MCF 10A (cell line): ENCODE results near the gene BTF3. TPM values are rescaled to one million over a fixed set of nuclear protein-coding genes. Genes with fewer than 3 reads are reported as not detected.

Experiments used
- BruUV-seq: library from RNA; stranded (reverse); fragments of 400-500 nt; replicated peaks from 2 replicates; lab custom pipeline; 2021; lab: Mats Ljungman, UMichigan
- CTCF ChIA-PET: fragments of 300-600 bp; sonication (Branson Sonifier 250); formaldehyde crosslinking; extraction: SDS; loops from one replicate; lab custom pipeline; 2021; ENCODE audit warnings: antibody characterized with exemption, inconsistent platforms; lab: Yijun Ruan, JAX
- POLR2A ChIA-PET: fragments of 300-600, 350-650 bp; sonication (Branson Sonifier 250); formaldehyde crosslinking; extraction: SDS; loops from one replicate; lab custom pipeline; 2020; ENCODE audit warnings: antibody characterized with exemption, inconsistent platforms; lab: Yijun Ruan, JAX
- DNase-seq: peaks from one replicate; pipeline ENCODE4 v3.0.0-alpha.2; 2018; ENCODE audit not compliant: unreplicated experiment
- H3K27ac Mint-ChIP-seq: one replicate; pipeline ENCODE4 v1.8.0; 2022; ENCODE audit warnings: mild to moderate bottlenecking, low read depth, mixed read lengths; ENCODE audit not compliant: unreplicated experiment
- H3K27me3 Mint-ChIP-seq: one replicate; pipeline ENCODE4 v1.8.0; 2022; ENCODE audit warnings: mixed read lengths; ENCODE audit not compliant: insufficient read depth, unreplicated experiment
- H3K36me3 Mint-ChIP-seq: one replicate; pipeline ENCODE4 v1.8.0; 2022; ENCODE audit warnings: mild to moderate bottlenecking, moderate library complexity, mixed read lengths; ENCODE audit not compliant: insufficient read depth, unreplicated experiment
- H3K4me1 Mint-ChIP-seq: one replicate; pipeline ENCODE4 v1.8.0; 2022; ENCODE audit warnings: mixed read lengths; ENCODE audit not compliant: insufficient read depth, unreplicated experiment
- H3K4me3 Mint-ChIP-seq: one replicate; pipeline ENCODE4 v1.8.0; 2022; ENCODE audit warnings: mild to moderate bottlenecking, moderate library complexity, mixed read lengths; ENCODE audit not compliant: unreplicated experiment
- H3K9me3 Mint-ChIP-seq: one replicate; pipeline ENCODE4 v1.8.0; 2022; ENCODE audit warnings: mixed read lengths; ENCODE audit not compliant: unreplicated experiment
- intact Hi-C: fragments of 100-400 bp; cut with micrococcal nuclease; formaldehyde crosslinking; loops from 2 replicates; pipeline ENCODE4 v1.14.1; 2022
- total RNA-seq: library from RNA; stranded (reverse); gene quantifications from 2 replicates; pipeline ENCODE4 v1.2.3, GENCODE V29; 2022
- TF ChIP-seq, protein P1 (sequence below): fragments of 200-600 bp; IDR thresholded peaks from one replicate; pipeline ENCODE4 v1.8.0; 2022; ENCODE audit warnings: antibody characterized with exemption, mild to moderate bottlenecking; ENCODE audit not compliant: unreplicated experiment

Gene BTF3
- total RNA-seq, 1 experiment from 2014 or later, result 946 TPM

DNA sequence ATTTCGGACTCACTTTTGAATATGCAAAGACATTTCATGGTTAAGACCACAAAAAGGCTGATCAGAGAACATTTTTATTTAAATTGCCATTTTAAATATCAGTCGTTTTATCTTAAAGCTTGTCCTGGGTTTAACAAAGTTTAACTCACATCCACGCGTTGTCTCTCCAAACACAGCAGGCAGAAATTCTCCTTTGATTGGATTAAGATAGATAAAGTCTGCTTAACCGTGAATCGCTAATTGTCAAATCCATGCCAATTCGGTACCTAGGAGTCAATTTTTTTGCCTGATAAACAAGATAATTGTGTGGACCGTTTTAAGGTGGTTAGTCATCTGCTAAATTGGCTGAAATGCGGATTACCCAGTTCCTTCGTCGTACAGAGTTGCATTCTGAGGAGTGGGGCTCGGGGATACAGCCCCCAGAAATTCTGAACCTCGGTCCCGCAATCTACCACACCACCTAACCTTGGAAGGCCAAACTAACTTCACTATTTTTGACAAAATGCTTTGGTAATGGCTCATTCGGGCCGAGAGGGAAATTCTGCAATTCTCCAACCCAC, 665 bp upstream of the BTF3 start:
- POLR2A ChIA-PET, result interaction anchor here (0.6 to 6.1 kb wide), 33 partner anchors 10 to 1264 kb away, joined by 3 to 84 read pairs (median 5); partner anchors contain the start of genes ANKRA2, FCHO2, FOXD1 and UTP15
- Mint-ChIP-seq H3K27me3 (no peaks in the 10 kb centered on the region), H3K9me3 (no peaks in the 10 kb centered on the region), H3K27ac (peak overlapping the region; percentile 98), H3K4me1 (peaks cover 15% of the 10 kb centered on the region), H3K4me3 (peak overlapping the region; percentile 94), H3K36me3 (peaks cover 52% of the 10 kb centered on the region)
- no peak for DNase-seq
- CTCF ChIA-PET, result interaction anchor here (0.6 to 1.5 kb wide), 12 partner anchors 10 to 413 kb away, joined by 3 to 9 read pairs (median 4); no protein-coding TSS in a partner anchor
- TF ChIP-seq, protein P1, sequence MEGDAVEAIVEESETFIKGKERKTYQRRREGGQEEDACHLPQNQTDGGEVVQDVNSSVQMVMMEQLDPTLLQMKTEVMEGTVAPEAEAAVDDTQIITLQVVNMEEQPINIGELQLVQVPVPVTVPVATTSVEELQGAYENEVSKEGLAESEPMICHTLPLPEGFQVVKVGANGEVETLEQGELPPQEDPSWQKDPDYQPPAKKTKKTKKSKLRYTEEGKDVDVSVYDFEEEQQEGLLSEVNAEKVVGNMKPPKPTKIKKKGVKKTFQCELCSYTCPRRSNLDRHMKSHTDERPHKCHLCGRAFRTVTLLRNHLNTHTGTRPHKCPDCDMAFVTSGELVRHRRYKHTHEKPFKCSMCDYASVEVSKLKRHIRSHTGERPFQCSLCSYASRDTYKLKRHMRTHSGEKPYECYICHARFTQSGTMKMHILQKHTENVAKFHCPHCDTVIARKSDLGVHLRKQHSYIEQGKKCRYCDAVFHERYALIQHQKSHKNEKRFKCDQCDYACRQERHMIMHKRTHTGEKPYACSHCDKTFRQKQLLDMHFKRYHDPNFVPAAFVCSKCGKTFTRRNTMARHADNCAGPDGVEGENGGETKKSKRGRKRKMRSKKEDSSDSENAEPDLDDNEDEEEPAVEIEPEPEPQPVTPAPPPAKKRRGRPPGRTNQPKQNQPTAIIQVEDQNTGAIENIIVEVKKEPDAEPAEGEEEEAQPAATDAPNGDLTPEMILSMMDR, result no peak
- intact Hi-C loops, result no loop called here
- TSS peak; percentile 83 for BruUV-seq

GRCh38 chr5:73499187-73499586, 945 bp downstream of the BTF3 start:
- ChIA-PET POLR2A (interaction anchor here (0.6 to 6.1 kb wide), 28 partner anchors 9 to 1363 kb away, joined by 3 to 84 read pairs (median 4); partner anchors contain the start of genes ANKRA2, ARHGEF28, FCHO2 and FOXD1), CTCF (interaction anchor here (1.1 to 1.6 kb wide), 3 partner anchors 16 to 415 kb away, joined by 3 to 5 read pairs (median 5); no protein-coding TSS in a partner anchor)
- intact Hi-C loops, result no loop called here
- peak overlapping the region; percentile 98 for H3K27ac Mint-ChIP-seq
- no peaks in the 10 kb centered on the region for H3K9me3 Mint-ChIP-seq
- peaks cover 15% of the 10 kb centered on the region for H3K4me1 Mint-ChIP-seq
- peaks cover 62% of the 10 kb centered on the region for H3K36me3 Mint-ChIP-seq
- peak overlapping the region; percentile 94 for H3K4me3 Mint-ChIP-seq
- H3K27me3 Mint-ChIP-seq, result no peaks in the 10 kb centered on the region
- TF ChIP-seq, protein P1, result no peak
- peak; percentile 14 for DNase-seq
- TSS peak; percentile 46 for BruUV-seq

DNA sequence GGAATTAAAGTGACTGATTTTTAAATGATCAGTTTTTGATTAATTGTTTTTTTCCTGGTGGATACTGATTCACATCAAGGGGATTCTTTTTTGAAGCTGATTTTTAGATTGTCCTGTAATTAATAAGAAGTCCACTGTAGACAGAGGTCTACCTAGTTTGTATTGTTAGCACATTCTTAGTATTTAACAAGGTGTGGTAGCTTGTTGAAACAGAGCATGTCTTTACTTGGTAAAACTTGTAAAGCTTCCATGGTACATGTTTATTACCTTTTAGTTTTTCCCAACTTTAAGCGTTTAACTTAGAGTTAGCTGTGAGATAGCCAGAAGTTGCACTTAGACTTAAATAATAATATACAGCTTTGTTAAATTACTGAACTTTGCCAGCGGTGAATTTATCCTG, 1.5 kb downstream of the BTF3 start:
- peak overlapping the region; percentile 94 for H3K4me3 Mint-ChIP-seq
- peaks cover 68% of the 10 kb centered on the region for H3K36me3 Mint-ChIP-seq
- H3K9me3 Mint-ChIP-seq, result no peaks in the 10 kb centered on the region
- peak overlapping the region; percentile 98 for H3K27ac Mint-ChIP-seq
- no peaks in the 10 kb centered on the region for H3K27me3 Mint-ChIP-seq
- no TSS peak for BruUV-seq
- H3K4me1 Mint-ChIP-seq, result peaks cover 15% of the 10 kb centered on the region
- intact Hi-C loops, result no loop called here
- DNase-seq, result no peak
- ChIA-PET CTCF (interaction anchor here (0.6 to 1.6 kb wide), 7 partner anchors 9 to 416 kb away, joined by 3 to 5 read pairs (median 4); no protein-coding TSS in a partner anchor), POLR2A (interaction anchor here (0.7 to 6.1 kb wide), 15 partner anchors 8 to 544 kb away, joined by 3 to 84 read pairs (median 22); partner anchors contain the start of genes ANKRA2, FCHO2, FOXD1 and UTP15)
- TF ChIP-seq, protein P1, result no peak

GRCh38 chr5:73501406-73501805, 3.2 kb downstream of the BTF3 start:
- Mint-ChIP-seq H3K4me3 (peak overlapping the region; percentile 94), H3K36me3 (peaks cover 84% of the 10 kb centered on the region), H3K27ac (peak overlapping the region; percentile 98), H3K27me3 (no peaks in the 10 kb centered on the region), H3K9me3 (no peaks in the 10 kb centered on the region), H3K4me1 (peaks cover 15% of the 10 kb centered on the region)
- ChIA-PET POLR2A (interaction anchor here (6.1 kb wide), 1 partner anchor 64 kb away, joined by 84 read pairs; the partner anchor contains the start of genes ANKRA2 and UTP15), CTCF (no interaction called here)
- TF ChIP-seq, protein P1, result no peak
- no peak for DNase-seq
- intact Hi-C loops, result no loop called here
- BruUV-seq, result no TSS peak
